ENCODE measurements around the gene PGAM5. TPM values are rescaled to one million over a fixed set of nuclear protein-coding genes. Genes with fewer than 3 reads are reported as not detected.

The PGAM5 gene
- total RNA-seq, 1 donor from 2014 or later = 25.2 TPM

- no peak for ATAC-seq
- DNase-seq (ENCODE audit: low spot score) = no peak
Measured at GRCh38 chr12:132719141-132719953, 8.7 kb downstream of the PGAM5 start.

GRCh38 chr12:132719954-132720324 lies 9.3 kb downstream of the PGAM5 start:
- ATAC-seq (no peak), DNase-seq (ENCODE audit: low spot score) (no peak)

DNA sequence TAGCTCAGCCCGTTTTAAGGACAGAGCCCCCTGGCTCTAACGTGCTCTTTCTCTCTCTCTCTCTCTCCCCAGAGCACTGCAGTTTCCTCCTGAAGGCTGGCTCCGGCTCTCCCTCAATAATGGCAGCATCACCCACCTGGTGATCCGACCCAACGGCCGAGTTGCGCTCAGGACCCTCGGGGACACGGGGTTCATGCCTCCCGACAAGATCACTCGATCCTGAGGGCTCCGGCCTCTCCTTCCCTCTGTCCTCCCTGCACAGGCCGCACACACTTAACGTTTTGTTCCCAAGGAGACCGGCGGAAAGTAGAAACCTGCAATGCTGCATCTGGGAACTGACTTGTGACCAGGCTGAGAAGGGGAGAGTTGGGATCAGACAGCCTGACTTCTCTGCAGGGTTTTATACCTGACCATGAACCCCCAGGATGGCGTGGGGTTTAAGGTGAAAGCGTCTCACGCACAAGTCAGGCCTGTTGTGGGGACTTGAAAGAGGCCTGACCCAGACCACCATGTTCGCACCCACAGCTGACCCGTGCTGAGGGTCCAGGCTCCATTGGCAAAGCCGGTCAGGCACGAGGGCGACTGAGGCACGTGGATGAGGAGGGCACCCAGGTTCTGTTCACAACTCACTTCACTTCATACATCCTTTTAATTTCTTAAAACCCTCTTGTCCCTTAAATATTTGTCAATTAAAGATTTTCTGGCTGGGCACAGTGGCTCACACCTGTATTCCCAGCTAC lies 10.1 kb downstream of the PGAM5 start:
- no peak for ATAC-seq
- no peak for DNase-seq (ENCODE audit: low spot score)

DNA sequence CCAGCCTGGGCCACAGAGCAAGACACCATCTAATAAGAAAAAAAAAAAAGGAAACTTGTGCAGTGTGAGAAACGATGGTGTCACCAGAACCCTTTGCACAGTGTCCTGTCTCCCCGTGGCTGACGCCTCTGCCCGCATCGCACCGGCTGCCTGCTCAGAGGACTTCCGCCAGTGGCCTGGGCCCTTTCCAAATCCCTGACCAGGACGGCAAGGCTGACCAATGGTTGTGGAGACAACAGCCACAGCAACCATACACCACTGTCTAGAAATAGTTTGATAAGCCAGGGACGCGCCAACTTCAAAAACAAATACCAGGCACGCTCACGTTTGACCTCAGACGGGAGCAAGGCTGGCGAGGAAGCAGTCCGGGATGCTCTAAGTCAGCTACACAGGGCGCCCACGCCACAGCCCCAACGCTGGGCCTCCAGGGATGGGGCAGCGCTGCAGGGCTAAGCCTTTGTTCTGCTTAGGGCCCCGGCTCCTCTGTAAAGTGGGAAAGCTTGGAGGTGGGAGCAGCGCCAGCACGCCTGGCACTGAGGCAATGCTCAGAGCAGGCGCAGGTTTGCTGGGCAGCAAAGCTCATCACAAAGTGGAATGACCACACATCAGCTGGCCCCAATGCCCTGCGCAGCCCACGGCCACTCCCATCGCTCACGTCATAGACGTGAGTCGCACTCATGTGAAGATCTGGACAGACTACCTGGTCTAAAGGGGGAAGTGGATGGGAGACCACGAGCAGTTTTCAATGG lies 12.5 kb downstream of the PGAM5 start:
- ATAC-seq (no peak), DNase-seq (ENCODE audit: low spot score) (no peak)

DNA sequence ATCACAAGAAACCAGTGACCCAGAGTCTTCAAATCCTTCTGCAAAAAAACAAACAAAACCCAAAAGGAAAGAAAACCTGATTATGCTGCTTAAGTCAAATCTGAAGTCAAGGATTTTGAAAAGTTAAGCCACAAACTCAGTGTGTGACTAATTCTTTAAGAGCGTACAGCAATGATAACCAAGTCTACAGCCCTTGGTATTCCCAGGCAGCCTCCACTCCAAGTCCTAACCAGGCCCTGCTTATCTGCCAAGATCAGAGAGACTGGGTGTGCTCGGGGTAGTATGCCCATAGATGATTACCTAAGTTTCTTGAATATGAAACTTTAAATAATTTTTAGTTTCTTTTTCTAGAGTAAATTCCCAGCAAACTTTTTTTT lies 13.1 kb downstream of the PGAM5 start:
- DNase-seq (ENCODE audit: low spot score) (no peak), ATAC-seq (no peak)

- DNase-seq (ENCODE audit: low spot score) (no peak), ATAC-seq (no peak)
Measured at GRCh38 chr12:132724506-132725241, 14.0 kb downstream of the PGAM5 start.

DNA sequence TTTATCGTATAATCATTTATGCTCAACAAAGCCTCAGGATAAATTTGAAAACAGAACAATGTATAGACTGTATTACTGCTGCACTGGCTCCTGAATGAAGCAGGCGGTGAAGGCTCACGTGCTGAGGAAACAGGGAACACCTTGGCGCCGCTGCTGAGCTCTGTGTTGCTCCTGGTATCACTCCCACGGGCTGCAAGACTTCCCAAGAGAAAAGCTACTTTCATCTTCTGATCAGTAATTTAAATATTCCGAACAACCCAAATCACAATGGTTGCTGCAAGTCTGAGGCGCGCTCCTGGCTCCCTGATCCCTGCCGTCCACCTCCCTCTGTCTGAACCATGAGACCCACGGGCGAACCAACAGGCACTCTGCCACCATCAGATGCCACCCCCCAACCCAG lies 15.7 kb downstream of the PGAM5 start:
- no peak for DNase-seq (ENCODE audit: low spot score)
- ATAC-seq = no peak

DNA sequence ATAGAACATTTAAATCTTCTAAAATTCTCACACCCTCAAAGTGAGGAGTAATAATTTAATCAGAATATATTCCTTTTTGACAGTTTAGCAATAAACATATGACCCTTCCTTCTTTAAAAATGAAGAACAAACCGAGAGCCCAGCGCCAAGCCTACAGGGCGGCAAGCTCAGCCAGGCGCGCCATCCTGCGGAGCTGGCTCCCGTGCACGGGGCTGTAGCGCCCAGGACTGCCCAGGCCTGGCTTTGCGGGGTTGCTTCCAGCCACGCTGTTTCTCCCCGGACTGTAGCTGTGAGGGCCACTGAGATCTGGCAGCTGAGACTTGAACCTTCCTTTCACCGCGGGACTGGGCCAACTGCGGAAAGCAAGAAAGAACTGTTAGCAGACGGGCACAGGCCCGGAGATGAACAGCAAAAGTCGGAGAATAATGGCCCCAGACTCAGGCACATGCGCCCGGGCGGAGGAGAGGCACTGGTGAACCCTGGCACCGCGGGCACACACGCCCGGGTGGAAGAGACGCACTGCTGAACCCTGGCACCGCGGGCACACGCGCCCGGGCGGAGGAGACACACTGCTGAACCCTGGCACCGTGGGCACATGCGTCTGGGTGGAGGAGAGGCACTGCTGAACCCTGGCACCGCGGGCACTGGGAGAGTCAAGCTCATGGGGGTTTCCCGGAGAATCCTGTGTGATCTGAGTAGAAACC lies 16.6 kb downstream of the PGAM5 start:
- ATAC-seq = peak; percentile 24

GRCh38 chr12:132728502-132728901 lies 17.9 kb downstream of the PGAM5 start:
- no peak for ATAC-seq

More for the DNA sequence above, 16.6 kb downstream of the PGAM5 start:
- no peak for DNase-seq (ENCODE audit: low spot score)

DNA sequence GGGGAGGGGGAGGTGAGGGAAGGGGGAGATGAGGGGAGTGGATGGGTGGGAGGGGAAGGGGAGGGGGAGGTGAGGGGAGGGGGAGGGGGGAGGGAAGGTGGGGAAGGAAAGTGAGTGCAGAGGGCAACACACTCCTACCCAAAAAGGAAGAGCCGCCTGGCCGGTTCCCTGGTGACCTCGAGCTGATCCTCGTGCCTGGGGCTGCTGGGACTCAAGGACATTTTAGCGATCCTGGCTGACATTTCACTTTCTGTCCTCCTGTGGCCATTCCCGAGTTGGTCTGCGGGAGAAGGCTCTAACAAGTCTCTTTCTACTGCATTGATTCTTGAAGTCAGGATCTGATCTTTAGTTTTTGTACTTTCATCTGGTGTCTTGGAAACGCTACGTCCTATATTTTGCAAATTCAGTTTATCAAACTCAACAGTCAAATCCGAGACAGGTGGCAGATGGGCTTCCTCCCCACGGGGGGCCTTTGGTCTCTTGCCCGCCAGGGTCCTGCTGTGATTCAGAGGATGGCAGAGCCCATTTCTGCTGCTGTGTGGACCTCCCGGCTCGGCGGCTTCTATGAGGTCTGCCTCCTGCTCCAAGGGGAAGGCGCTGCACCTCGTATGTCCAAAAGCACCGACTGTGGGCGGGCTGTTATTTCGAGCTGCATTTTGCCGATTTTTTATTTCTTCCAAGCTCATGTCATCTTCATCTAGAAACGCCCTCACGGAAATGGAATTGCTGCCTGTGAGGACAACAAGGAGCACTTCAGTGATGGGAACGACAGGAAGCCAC lies 19.1 kb downstream of the PGAM5 start:
- DNase-seq (ENCODE audit: low spot score) = no peak
- no peak for ATAC-seq

More at GRCh38 chr12:132728502-132728901, 17.9 kb downstream of the PGAM5 start:
- no peak for DNase-seq (ENCODE audit: low spot score)

GRCh38 chr12:132730353-132730752 lies 19.7 kb downstream of the PGAM5 start:
- ATAC-seq = no peak
- no peak for DNase-seq (ENCODE audit: low spot score)

DNA sequence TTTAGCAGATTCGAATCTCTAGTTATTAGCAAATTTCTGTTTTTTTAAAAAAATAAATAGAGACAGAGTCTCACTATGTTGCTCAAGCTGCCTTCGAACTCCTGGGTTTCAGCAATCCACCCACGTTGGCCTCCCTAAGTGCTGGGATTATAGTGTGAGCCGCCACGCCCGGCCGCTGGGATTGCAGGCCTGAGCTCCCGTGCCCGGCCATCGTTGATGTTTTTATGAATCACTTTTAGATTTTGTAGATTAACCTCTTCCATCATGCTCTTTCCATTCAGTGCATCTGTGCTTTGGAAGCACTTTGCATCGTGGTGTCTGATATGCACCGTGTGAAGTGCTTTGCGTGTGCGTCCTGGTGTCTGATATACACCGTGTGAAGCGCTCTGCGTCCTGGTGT lies 20.9 kb downstream of the PGAM5 start:
- DNase-seq (ENCODE audit: low spot score) (no peak), ATAC-seq (no peak)

GRCh38 chr12:132734206-132734605 lies 23.6 kb downstream of the PGAM5 start:
- no peak for DNase-seq (ENCODE audit: low spot score)

DNA sequence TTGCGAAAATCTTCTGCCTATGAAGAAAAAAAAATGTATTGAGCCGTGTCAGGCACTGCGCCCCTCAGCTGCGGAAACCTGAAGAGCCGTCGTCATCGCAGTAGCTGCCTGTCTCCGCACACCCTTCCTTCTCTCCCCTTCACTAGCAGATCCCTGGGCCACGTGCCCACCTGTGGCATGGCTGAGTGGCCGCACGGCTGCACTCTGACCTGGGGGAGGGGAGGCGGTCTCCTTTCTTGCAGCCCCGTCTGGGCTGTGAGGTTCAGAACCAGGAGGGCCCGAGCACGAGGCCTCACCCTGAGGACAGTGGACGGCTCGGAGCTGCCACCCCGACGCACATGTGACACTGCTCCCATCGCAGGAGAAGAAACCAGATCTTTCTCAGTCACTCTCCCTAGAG lies 24.9 kb downstream of the PGAM5 start:
- no peak for DNase-seq (ENCODE audit: low spot score)
- no peak for ATAC-seq

More at GRCh38 chr12:132734206-132734605, 23.6 kb downstream of the PGAM5 start:
- ATAC-seq = no peak

- DNase-seq (ENCODE audit: low spot score) = no peak
- ATAC-seq = no peak
Measured at GRCh38 chr12:132736378-132736777, 25.7 kb downstream of the PGAM5 start.

DNA sequence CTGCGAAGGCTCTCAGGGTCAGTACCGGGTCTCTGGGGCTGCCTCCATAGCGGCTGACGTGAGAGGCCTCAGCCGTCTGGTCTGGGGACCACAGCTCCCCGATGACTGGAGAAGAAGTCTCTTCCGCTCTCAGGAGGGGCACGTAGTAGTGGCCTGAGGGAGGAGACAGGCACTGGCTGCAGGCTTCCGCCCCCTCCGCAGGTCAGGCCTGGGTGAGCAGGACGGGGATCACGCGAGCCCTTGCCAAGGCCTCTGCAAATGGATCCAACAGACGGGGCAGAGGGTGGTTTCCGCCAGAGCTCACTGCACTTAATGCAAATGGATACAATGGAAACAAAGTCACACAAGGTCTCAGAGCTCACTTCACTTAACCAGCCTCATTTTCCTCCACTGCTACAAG lies 26.3 kb downstream of the PGAM5 start:
- DNase-seq (ENCODE audit: low spot score) (no peak), ATAC-seq (no peak)

- no peak for DNase-seq (ENCODE audit: low spot score)
- ATAC-seq = no peak
Measured at GRCh38 chr12:132739600-132740312, 29.1 kb downstream of the PGAM5 start.

DNA sequence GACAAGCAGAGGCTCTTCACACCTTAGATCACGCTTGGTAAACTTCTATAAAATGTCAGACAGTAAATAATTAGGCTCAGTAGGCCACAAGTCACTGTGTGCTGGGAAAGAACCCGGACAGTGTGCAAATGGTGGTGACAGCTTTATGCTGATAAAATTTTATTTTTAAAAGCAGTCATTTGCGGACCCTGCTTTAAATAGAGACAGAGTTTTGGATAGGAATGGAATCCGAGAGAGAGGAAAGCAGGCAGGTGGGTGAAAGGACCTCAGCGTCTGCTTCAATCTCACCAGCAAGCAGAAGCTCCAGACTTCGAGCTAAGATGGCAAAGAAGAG lies 29.6 kb downstream of the PGAM5 start:
- ATAC-seq = no peak
- no peak for DNase-seq (ENCODE audit: low spot score)

DNA sequence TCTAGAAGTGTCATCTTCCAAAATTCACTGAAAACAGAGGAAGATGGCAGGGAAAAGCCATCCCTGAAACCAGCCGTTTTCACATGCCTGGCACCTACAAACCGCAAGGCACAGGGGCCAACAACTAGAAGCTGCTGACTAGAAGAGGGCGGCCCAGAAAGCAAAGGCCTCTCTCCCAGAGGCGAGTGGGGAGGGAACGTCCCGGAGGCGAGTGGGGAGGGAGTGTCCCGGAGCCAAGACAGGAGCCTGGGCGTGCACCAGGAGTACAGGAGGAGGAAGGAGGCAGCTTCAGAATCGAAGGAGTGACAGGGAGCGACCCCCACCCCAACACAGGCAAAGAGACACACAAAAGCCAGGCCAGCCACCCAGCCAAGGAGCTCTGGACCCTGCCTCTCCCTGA lies 30.0 kb downstream of the PGAM5 start:
- ATAC-seq (no peak), DNase-seq (ENCODE audit: low spot score) (no peak)

Data from left lobe of liver (tissue), 2 donors.